ENCODE measurements around the gene PEX3. TPM values are rescaled to one million over a fixed set of nuclear protein-coding genes. Genes with fewer than 3 reads are reported as not detected.

Gene PEX3
- total RNA-seq, 1 experiment from 2014 or later: 12.9 TPM

- Histone ChIP-seq H3K36me3 (ENCODE audit: control insufficient read depth in 1 of 2, insufficient read depth in 2 of 2, low read length in 2 of 2) (no peaks in the 10 kb centered on the region), H3K9me3 (ENCODE audit: control insufficient read depth in 1 of 2, insufficient read depth in 1 of 2, low read depth in 1 of 2, low read length in 2 of 2) (no peaks in the 10 kb centered on the region), H3K27ac (ENCODE audit: low read depth, low read length) (no peak overlapping the region), H3K4me2 (ENCODE audit: low read length) (no peak overlapping the region), H3K9ac (ENCODE audit: low read length) (no peak overlapping the region), H3K4me1 (ENCODE audit: control insufficient read depth in 1 of 2, insufficient read depth in 2 of 2, low read length in 2 of 2) (peaks cover 0 to 3% of the 10 kb centered on the region in 2 experiments; a peak in 1 of 4 replicates), H3K79me2 (ENCODE audit: insufficient read depth, low read length) (no peaks in the 10 kb centered on the region), H2AFZ (ENCODE audit: low read depth, low read length, poor library complexity, severe bottlenecking) (no peak overlapping the region), H3K27me3 (ENCODE audit: insufficient read depth, low read length) (no peaks in the 10 kb centered on the region), H4K20me1 (ENCODE audit: insufficient read depth) (no peaks in the 10 kb centered on the region), H3K4me3 (replicated peaks in 1 of 2; ENCODE audit: low read depth in 1 of 2, low read length in 2 of 2) (no peak overlapping the region), H3K9me2 (ENCODE audit: insufficient read depth) (no peaks in the 10 kb centered on the region)
- no TSS peak for BruUV-seq (replicated peaks)
- TF ChIP-seq SP1 (IDR thresholded peaks at IDR 0.05; ENCODE audit: low read depth) (no peak), ATF3 (IDR thresholded peaks at IDR 0.05) (no peak)
- ChIA-PET POLR2A (no interaction called here), RAD21 (ENCODE audit: low non-redundant PET in 1 of 2, low total read pairs in 2 of 2, uncharacterized antibody in 2 of 2, unreplicated experiment in 2 of 2) (no interaction called here), CTCF (no interaction called here)
- intact Hi-C loops (cut with micrococcal nuclease): no loop called here
- ATAC-seq: no peak
- DNase-seq (ENCODE audit: low read depth, low spot score): no peak
These were observed 71.5 kb downstream of the PEX3 start for GRCh38 chr6:143522039-143522600.

- H3K79me2 ChIP-seq (ENCODE audit: insufficient read depth, low read length): no peaks in the 10 kb centered on the region
- H3K4me2 ChIP-seq (ENCODE audit: low read length): no peak overlapping the region
- intact Hi-C loops (cut with micrococcal nuclease): no loop called here
- ChIA-PET CTCF (no interaction called here), POLR2A (no interaction called here), RAD21 (ENCODE audit: low non-redundant PET in 1 of 2, low total read pairs in 2 of 2, uncharacterized antibody in 2 of 2, unreplicated experiment in 2 of 2) (no interaction called here)
- H4K20me1 ChIP-seq (ENCODE audit: insufficient read depth): no peaks in the 10 kb centered on the region
- no peaks in the 10 kb centered on the region for H3K27me3 ChIP-seq (ENCODE audit: insufficient read depth, low read length)
- no TSS peak for BruUV-seq (replicated peaks)
- no peaks in the 10 kb centered on the region for H3K36me3 ChIP-seq (ENCODE audit: control insufficient read depth in 1 of 2, insufficient read depth in 2 of 2, low read length in 2 of 2)
- no peak for TF ChIP-seq POLR2AphosphoS5 (IDR thresholded peaks at IDR 0.05; ENCODE audit: low read depth, low read length)
- TF ChIP-seq POLR2A (IDR thresholded peaks at IDR 0.05; ENCODE audit: borderline replicate concordance, extremely low read depth, insufficient read depth, insufficient read length): no peak
- TF ChIP-seq REST (IDR thresholded peaks at IDR 0.05; ENCODE audit: low read depth): no peak
- no peak for TF ChIP-seq ELF1 (IDR thresholded peaks at IDR 0.05; ENCODE audit: borderline replicate concordance, low read depth)
- TF ChIP-seq EZH2 (IDR thresholded peaks at IDR 0.05): no peak
- TF ChIP-seq ZNF274 (IDR thresholded peaks at IDR 0.05; ENCODE audit: low read depth, low read length): no peak
- no peak for TF ChIP-seq JUND (IDR thresholded peaks at IDR 0.05)
- TF ChIP-seq SRF (IDR thresholded peaks at IDR 0.05; ENCODE audit: low read depth): no peak
- no peak for TF ChIP-seq ZFX (IDR thresholded peaks at IDR 0.05)
- H3K9ac ChIP-seq (ENCODE audit: low read length): no peak overlapping the region
- DNase-seq (ENCODE audit: low read depth, low spot score) (no peak), ATAC-seq (no peak)
- H2AFZ ChIP-seq (ENCODE audit: low read depth, low read length, poor library complexity, severe bottlenecking): no peak overlapping the region
- no peak overlapping the region for H3K27ac ChIP-seq (ENCODE audit: low read depth, low read length)
- H3K4me1 ChIP-seq (ENCODE audit: control insufficient read depth in 1 of 2, insufficient read depth in 2 of 2, low read length in 2 of 2): no peaks in the 10 kb centered on the region
- H3K9me2 ChIP-seq (ENCODE audit: insufficient read depth): no peaks in the 10 kb centered on the region
- no peak overlapping the region for H3K4me3 ChIP-seq (replicated peaks in 1 of 2; ENCODE audit: low read depth in 1 of 2, low read length in 2 of 2)
- no peaks in the 10 kb centered on the region for H3K9me3 ChIP-seq (ENCODE audit: control insufficient read depth in 1 of 2, insufficient read depth in 1 of 2, low read depth in 1 of 2, low read length in 2 of 2)
These were observed 74.8 kb downstream of the PEX3 start for GRCh38 chr6:143525356-143525755.

All from HCT116 (cell line).